Measurements from ENCODE around the gene PTPN1. TPM values are rescaled to one million over a fixed set of nuclear protein-coding genes. Genes with fewer than 3 reads are reported as not detected.

Gene PTPN1
- total RNA-seq, 1 donor = 45.3 TPM

GRCh38 chr20:50591233-50591852, 81.2 kb downstream of the PTPN1 start:
- H3K4me3 ChIP-seq (ENCODE audit: low read depth, low read length) = no peak overlapping the region
- no peak for TF ChIP-seq CTCF (IDR thresholded peaks at IDR 0.05; ENCODE audit: insufficient read depth, low read depth, low read length)
- no peak for DNase-seq (ENCODE audit: low read depth)

- TF ChIP-seq CTCF (IDR thresholded peaks at IDR 0.05; ENCODE audit: insufficient read depth, low read depth, low read length) = no peak
- H3K4me3 ChIP-seq (ENCODE audit: low read depth, low read length) = no peak overlapping the region
- peak; percentile 69 for DNase-seq (ENCODE audit: low read depth)
Observed at GRCh38 chr20:50592282-50593004, 82.3 kb downstream of the PTPN1 start.

- DNase-seq (ENCODE audit: low read depth) = no peak
- H3K4me3 ChIP-seq (ENCODE audit: low read depth, low read length) = no peak overlapping the region
- TF ChIP-seq CTCF (IDR thresholded peaks at IDR 0.05; ENCODE audit: insufficient read depth, low read depth, low read length) = no peak
Observed at GRCh38 chr20:50593005-50593335, 82.8 kb downstream of the PTPN1 start.

- no peak for DNase-seq (ENCODE audit: low read depth)
- no peak overlapping the region for H3K4me3 ChIP-seq (ENCODE audit: low read depth, low read length)
- no peak for TF ChIP-seq CTCF (IDR thresholded peaks at IDR 0.05; ENCODE audit: insufficient read depth, low read depth, low read length)
Observed at GRCh38 chr20:50594231-50594590, 84.0 kb downstream of the PTPN1 start.

GRCh38 chr20:50594591-50595432, 84.6 kb downstream of the PTPN1 start:
- DNase-seq (ENCODE audit: low read depth) = no peak
- no peak for TF ChIP-seq CTCF (IDR thresholded peaks at IDR 0.05; ENCODE audit: insufficient read depth, low read depth, low read length)
- H3K4me3 ChIP-seq (ENCODE audit: low read depth, low read length) = no peak overlapping the region

GRCh38 chr20:50595433-50595895, 85.3 kb downstream of the PTPN1 start:
- no peak overlapping the region for H3K4me3 ChIP-seq (ENCODE audit: low read depth, low read length)
- DNase-seq (ENCODE audit: low read depth) = no peak
- TF ChIP-seq CTCF (IDR thresholded peaks at IDR 0.05; ENCODE audit: insufficient read depth, low read depth, low read length) = no peak
